Activated CD8-positive, alpha-beta T cell treated with anti-CD3 and anti-CD28 coated beads for 36 hours (primary cell): ENCODE data around the gene PSMC1. TPM values are rescaled to one million over a fixed set of nuclear protein-coding genes. Genes with fewer than 3 reads are reported as not detected.

Source experiments
- ATAC-seq: fragments of 200-7000 bp; cut with Tn5 transposase; one replicate; pipeline ENCODE4 v1.10.0; 2021; ENCODE audit warnings: mild to moderate bottlenecking, moderate library complexity
- CTCF ChIA-PET: fragments of 350-600 bp; sonication (Branson Sonifier 250); formaldehyde crosslinking; loops from one replicate; lab custom pipeline; 2021; ENCODE audit warnings: antibody characterized with exemption; lab: Charles Lee
- POLR2A ChIA-PET: fragments of 350-600 bp; sonication (Branson Sonifier 250); formaldehyde crosslinking; loops from one replicate; lab custom pipeline; 2021; ENCODE audit warnings: antibody characterized with exemption; lab: Charles Lee
- DNase-seq: peaks from one replicate; pipeline ENCODE4 v3.0.0-alpha.2; 2020
- H3K27ac Mint-ChIP-seq: one replicate; pipeline ENCODE4 v1.8.0; 2021; ENCODE audit warnings: mild to moderate bottlenecking, mixed read lengths
- H3K27me3 Mint-ChIP-seq: one replicate; pipeline ENCODE4 v1.8.0; 2021; ENCODE audit warnings: mixed read lengths
- H3K36me3 Mint-ChIP-seq: one replicate; pipeline ENCODE4 v1.8.0; 2021; ENCODE audit warnings: low read depth, mixed read lengths
- H3K4me1 Mint-ChIP-seq: one replicate; pipeline ENCODE4 v1.8.0; 2021; ENCODE audit warnings: low read depth, mixed read lengths
- H3K4me3 Mint-ChIP-seq: one replicate; pipeline ENCODE4 v1.8.0; 2021; ENCODE audit warnings: mild to moderate bottlenecking, moderate library complexity, mixed read lengths
- H3K9me3 Mint-ChIP-seq: one replicate; pipeline ENCODE4 v1.8.0; 2021; ENCODE audit warnings: mixed read lengths
- CTCF ChIP-seq: fragments of 200-600 bp; IDR thresholded peaks from one replicate; pipeline ENCODE4 v1.8.0; 2022; ENCODE audit warnings: antibody characterized with exemption, mild to moderate bottlenecking
- intact Hi-C: fragments of 100-400 bp; cut with micrococcal nuclease; formaldehyde crosslinking; loops from one replicate; pipeline ENCODE4 v1.10.0; 2022
- total RNA-seq, 2 experiments: library from RNA; stranded (reverse); gene quantifications; one replicate each; pipeline ENCODE4 v1.2.3, GENCODE V29; 2021

PSMC1 gene
- total RNA-seq, 2 experiments from 2014 or later = 101 to 105 TPM

GRCh38 chr14:90278199-90279175, 22.1 kb downstream of the PSMC1 start:
- Mint-ChIP-seq H3K4me1 (peaks cover 13% of the 10 kb centered on the region), H3K9me3 (no peaks in the 10 kb centered on the region), H3K4me3 (no peak overlapping the region), H3K36me3 (peaks cover 29% of the 10 kb centered on the region), H3K27ac (no peak overlapping the region), H3K27me3 (no peaks in the 10 kb centered on the region)
- CTCF ChIA-PET = no interaction called here
- ATAC-seq (no peak), DNase-seq (no peak)
- POLR2A ChIA-PET = interaction anchor here (0.6 to 1.4 kb wide), 2 partner anchors 11 to 25 kb away, joined by 3 to 4 read pairs; no protein-coding TSS in a partner anchor
- intact Hi-C loops = no loop called here
- TF ChIP-seq CTCF = no peak

GRCh38 chr14:90280096-90280495, 23.7 kb downstream of the PSMC1 start:
- no peak for ATAC-seq
- intact Hi-C loops = no loop called here
- peaks cover 22% of the 10 kb centered on the region for H3K36me3 Mint-ChIP-seq
- peaks cover 9% of the 10 kb centered on the region for H3K4me1 Mint-ChIP-seq
- no peaks in the 10 kb centered on the region for H3K27me3 Mint-ChIP-seq
- POLR2A ChIA-PET = no interaction called here
- CTCF ChIA-PET = no interaction called here
- H3K4me3 Mint-ChIP-seq = no peak overlapping the region
- TF ChIP-seq CTCF = no peak
- H3K9me3 Mint-ChIP-seq = no peaks in the 10 kb centered on the region
- DNase-seq = no peak
- H3K27ac Mint-ChIP-seq = no peak overlapping the region

GRCh38 chr14:90281261-90281660, 24.9 kb downstream of the PSMC1 start:
- no peak for TF ChIP-seq CTCF
- H3K36me3 Mint-ChIP-seq = peaks cover 21% of the 10 kb centered on the region
- intact Hi-C loops = no loop called here
- H3K27me3 Mint-ChIP-seq = no peaks in the 10 kb centered on the region
- H3K4me3 Mint-ChIP-seq = no peak overlapping the region
- no peaks in the 10 kb centered on the region for H3K4me1 Mint-ChIP-seq
- ATAC-seq = no peak
- no peak for DNase-seq
- no peak overlapping the region for H3K27ac Mint-ChIP-seq
- H3K9me3 Mint-ChIP-seq = no peaks in the 10 kb centered on the region
- ChIA-PET CTCF (no interaction called here), POLR2A (interaction anchor here (0.8 to 1.3 kb wide), 3 partner anchors 15 to 103 kb away, joined by 3 to 5 read pairs (median 4); partner anchors contain the start of gene NRDE2)

GRCh38 chr14:90281756-90282155, 25.4 kb downstream of the PSMC1 start:
- ChIA-PET CTCF (interaction anchor here (0.6 kb wide), 1 partner anchor 17 kb away, joined by 3 read pairs; no protein-coding TSS in a partner anchor), POLR2A (interaction anchor here (0.8 to 1.5 kb wide), 5 partner anchors 16 to 103 kb away, joined by 3 to 5 read pairs (median 4); partner anchors contain the start of gene NRDE2)
- DNase-seq = no peak
- no peak overlapping the region for H3K27ac Mint-ChIP-seq
- ATAC-seq = no peak
- no peak for TF ChIP-seq CTCF
- no peaks in the 10 kb centered on the region for H3K4me1 Mint-ChIP-seq
- H3K4me3 Mint-ChIP-seq = no peak overlapping the region
- intact Hi-C loops = no loop called here
- H3K27me3 Mint-ChIP-seq = no peaks in the 10 kb centered on the region
- no peaks in the 10 kb centered on the region for H3K9me3 Mint-ChIP-seq
- H3K36me3 Mint-ChIP-seq = peaks cover 19% of the 10 kb centered on the region

- ChIA-PET POLR2A (interaction anchor here (1.3 kb wide), 1 partner anchor 14 kb away, joined by 3 read pairs; no protein-coding TSS in a partner anchor), CTCF (interaction anchor here (1.0 kb wide), 1 partner anchor 12 kb away, joined by 3 read pairs; no protein-coding TSS in a partner anchor)
- no peaks in the 10 kb centered on the region for H3K9me3 Mint-ChIP-seq
- no peaks in the 10 kb centered on the region for H3K27me3 Mint-ChIP-seq
- H3K4me1 Mint-ChIP-seq = no peaks in the 10 kb centered on the region
- H3K4me3 Mint-ChIP-seq = no peak overlapping the region
- peaks cover 31% of the 10 kb centered on the region for H3K36me3 Mint-ChIP-seq
- H3K27ac Mint-ChIP-seq = no peak overlapping the region
- ATAC-seq (no peak), DNase-seq (no peak)
- intact Hi-C loops = no loop called here
- no peak for TF ChIP-seq CTCF
Measured at GRCh38 chr14:90287791-90288190, 31.4 kb downstream of the PSMC1 start.
